Colonic mucosa (tissue), 4 donors: ENCODE data around the gene XPR1. TPM values are rescaled to one million over a fixed set of nuclear protein-coding genes. Genes with fewer than 3 reads are reported as not detected.

Experiments used
- DNase-seq: peaks from one replicate; pipeline ENCODE4 v3.0.0-alpha.2; 2020
- H3K27ac ChIP-seq: fragments of 200-600 bp; one replicate; pipeline ENCODE4 v1.8.0; 2021
- H3K27me3 ChIP-seq: fragments of 200-600 bp; one replicate; pipeline ENCODE4 v1.8.0; 2021
- H3K36me3 ChIP-seq: fragments of 200-600 bp; one replicate; pipeline ENCODE4 v1.8.0; 2021
- H3K4me1 ChIP-seq: fragments of 200-600 bp; one replicate; pipeline ENCODE4 v1.8.0; 2021; ENCODE audit warnings: mild to moderate bottlenecking
- H3K4me3 ChIP-seq: fragments of 200-600 bp; one replicate; pipeline ENCODE4 v1.8.0; 2021
- H3K9ac ChIP-seq, 2 donors: one replicate each; pipeline ENCODE4 v1.7.0; 2013; ENCODE audit warnings: control low read depth in 2 of 2, low read depth in 2 of 2, low read length in 2 of 2
- H3K9me3 ChIP-seq: fragments of 200-600 bp; one replicate; pipeline ENCODE4 v1.8.0; 2021
- CTCF ChIP-seq: fragments of 200-600 bp; IDR thresholded peaks from one replicate; pipeline ENCODE4 v1.8.0; 2022; ENCODE audit warnings: antibody characterized with exemption, mild to moderate bottlenecking
- intact Hi-C: fragments of 100-400 bp; cut with DNase I; formaldehyde crosslinking; loops from one replicate; pipeline ENCODE4 v1.14.1; 2022
- total RNA-seq, 2 donors: library from RNA; stranded (reverse); fragmentation: NEBNext Ultra II Directional in 1 of 2; extraction: Animal tissue kit (Norgen Biotek cat#: 25700) in 1 of 2; gene quantifications; one replicate each; pipeline ENCODE4 v1.2.1, GENCODE V29; 2021
- donor health status: healthy.
- donor health status: DM: no; HTN: no; CAD: no.
- donor health status: DM: no; HTN: no; CAD: no.

XPR1 gene
- total RNA-seq, 2 donors from 2014 or later: 20.5 to 25.8 TPM

- Histone ChIP-seq H3K27ac (no peak overlapping the region), H3K27me3 (no peaks in the 10 kb centered on the region), H3K9ac (no peak overlapping the region), H3K36me3 (no peaks in the 10 kb centered on the region), H3K4me1 (no peaks in the 10 kb centered on the region), H3K9me3 (no peaks in the 10 kb centered on the region), H3K4me3 (no peak overlapping the region)
- TF ChIP-seq CTCF: no peak
- no peak for DNase-seq
- intact Hi-C loops: no loop called here
Observed at GRCh38 chr1:180936110-180937011, 304.5 kb downstream of the XPR1 start.

- intact Hi-C loops: no loop called here
Observed at GRCh38 chr1:180937012-180937372, 305.2 kb downstream of the XPR1 start.

GRCh38 chr1:180937624-180938225, 305.9 kb downstream of the XPR1 start:
- Histone ChIP-seq H3K9ac (no peak overlapping the region), H3K36me3 (no peaks in the 10 kb centered on the region), H3K4me3 (no peak overlapping the region), H3K27me3 (no peaks in the 10 kb centered on the region), H3K27ac (no peak overlapping the region), H3K4me1 (no peaks in the 10 kb centered on the region), H3K9me3 (no peaks in the 10 kb centered on the region)
- DNase-seq: no peak
- intact Hi-C loops: no loop called here
- TF ChIP-seq CTCF: no peak

More at GRCh38 chr1:180937012-180937372, 305.2 kb downstream of the XPR1 start:
- no peaks in the 10 kb centered on the region for H3K36me3 ChIP-seq
- H3K27ac ChIP-seq: no peak overlapping the region
- H3K9ac ChIP-seq: no peak overlapping the region
- no peak overlapping the region for H3K4me3 ChIP-seq
- H3K27me3 ChIP-seq: no peaks in the 10 kb centered on the region
- DNase-seq: no peak
- no peak for TF ChIP-seq CTCF
- no peaks in the 10 kb centered on the region for H3K4me1 ChIP-seq
- H3K9me3 ChIP-seq: no peaks in the 10 kb centered on the region

GRCh38 chr1:180939073-180939710, 307.4 kb downstream of the XPR1 start:
- Histone ChIP-seq H3K4me1 (no peaks in the 10 kb centered on the region), H3K27ac (no peak overlapping the region), H3K9ac (no peak overlapping the region), H3K9me3 (no peaks in the 10 kb centered on the region), H3K36me3 (no peaks in the 10 kb centered on the region), H3K27me3 (no peaks in the 10 kb centered on the region), H3K4me3 (no peak overlapping the region)
- no peak for DNase-seq
- intact Hi-C loops: no loop called here
- TF ChIP-seq CTCF: no peak

- no peak overlapping the region for H3K4me3 ChIP-seq
- no peak for DNase-seq
- TF ChIP-seq CTCF: no peak
- H3K9ac ChIP-seq: no peak overlapping the region
- no peaks in the 10 kb centered on the region for H3K27me3 ChIP-seq
- H3K36me3 ChIP-seq: no peaks in the 10 kb centered on the region
- H3K9me3 ChIP-seq: no peaks in the 10 kb centered on the region
- no peak overlapping the region for H3K27ac ChIP-seq
- intact Hi-C loops: no loop called here
- no peaks in the 10 kb centered on the region for H3K4me1 ChIP-seq
Observed at GRCh38 chr1:180939711-180940103, 307.9 kb downstream of the XPR1 start.

Other genes with a start within 250 kb of the XPR1 start
- 10 to 100 TPM; 16.1 to 25.8 TPM for gene ACBD6, start 129.4 kb upstream of the XPR1 start, total RNA-seq
- not detected for gene OVAAL, start 73.1 kb upstream of the XPR1 start, total RNA-seq